Activated T-helper 2 cell treated with anti-CD3 and anti-CD28 coated beads, Interferon-gamma antibody, Interleukin-2, Interleukin-4, amounts not matched to agents 10 μg/mL and 5 μg/mL and 100 μg/mL, durations not matched to agents 14 hours and 24 hours and 36 hours (primary cell): ENCODE measurements around the gene SLC35F3. TPM values are rescaled to one million over a fixed set of nuclear protein-coding genes. Genes with fewer than 3 reads are reported as not detected.

Experiments
- DNase-seq: peaks from one replicate; pipeline ENCODE4 v3.0.0; 2021; ENCODE audit warnings: low spot score
- H3K27ac Mint-ChIP-seq: one replicate; pipeline ENCODE4 v1.8.0; 2021; ENCODE audit warnings: mixed read lengths
- H3K27me3 Mint-ChIP-seq: one replicate; pipeline ENCODE4 v1.8.0; 2021; ENCODE audit warnings: low read depth, mixed read lengths
- H3K36me3 Mint-ChIP-seq: one replicate; pipeline ENCODE4 v1.8.0; 2021; ENCODE audit warnings: low read depth, mixed read lengths
- H3K4me1 Mint-ChIP-seq: one replicate; pipeline ENCODE4 v1.8.0; 2021; ENCODE audit warnings: low read depth, mixed read lengths
- H3K4me3 Mint-ChIP-seq: one replicate; pipeline ENCODE4 v1.8.0; 2021; ENCODE audit warnings: low read depth, mild to moderate bottlenecking, moderate library complexity, mixed read lengths
- H3K9me3 Mint-ChIP-seq: one replicate; pipeline ENCODE4 v1.8.0; 2021; ENCODE audit warnings: mixed read lengths
- intact Hi-C: fragments of 100-400 bp; cut with micrococcal nuclease; formaldehyde crosslinking; loops from one replicate; pipeline ENCODE4 v1.15.1; 2023
- total RNA-seq: library from RNA; stranded (reverse); gene quantifications from 2 replicates; pipeline ENCODE4 v1.2.3, GENCODE V29; 2022

SLC35F3 gene
- total RNA-seq, 1 donor from 2014 or later = 2.5 TPM

DNA sequence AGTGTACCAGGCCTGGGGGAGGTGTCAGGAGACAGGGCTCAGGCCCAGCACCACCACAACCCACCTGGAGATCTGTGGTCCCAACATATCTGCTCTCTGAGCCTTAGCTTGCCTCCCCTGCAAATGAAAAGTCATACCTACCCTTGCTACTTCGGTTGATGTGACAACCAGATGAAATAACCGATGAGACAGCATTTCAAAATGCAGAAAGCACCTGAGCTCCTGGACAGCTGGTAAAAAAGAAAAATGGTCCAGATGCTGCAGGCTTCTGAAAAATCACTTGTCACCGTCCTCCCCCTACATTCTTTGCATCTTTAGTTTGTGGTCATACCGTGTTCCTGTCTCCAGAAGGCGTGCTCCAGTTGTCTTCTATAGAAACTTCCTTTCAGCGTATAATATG lies 416.8 kb downstream of the SLC35F3 start:
- H3K27me3 Mint-ChIP-seq = peaks cover 15% of the 10 kb centered on the region
- DNase-seq = no peak
- H3K36me3 Mint-ChIP-seq = no peaks in the 10 kb centered on the region
- intact Hi-C loops = loop anchor here (5.0 kb wide), 1 partner anchor 156 kb away; the partner anchor contains the start of gene TARBP1
- H3K4me1 Mint-ChIP-seq = peaks cover 29% of the 10 kb centered on the region
- H3K9me3 Mint-ChIP-seq = no peaks in the 10 kb centered on the region
- no peak overlapping the region for H3K27ac Mint-ChIP-seq
- H3K4me3 Mint-ChIP-seq = no peak overlapping the region

DNA sequence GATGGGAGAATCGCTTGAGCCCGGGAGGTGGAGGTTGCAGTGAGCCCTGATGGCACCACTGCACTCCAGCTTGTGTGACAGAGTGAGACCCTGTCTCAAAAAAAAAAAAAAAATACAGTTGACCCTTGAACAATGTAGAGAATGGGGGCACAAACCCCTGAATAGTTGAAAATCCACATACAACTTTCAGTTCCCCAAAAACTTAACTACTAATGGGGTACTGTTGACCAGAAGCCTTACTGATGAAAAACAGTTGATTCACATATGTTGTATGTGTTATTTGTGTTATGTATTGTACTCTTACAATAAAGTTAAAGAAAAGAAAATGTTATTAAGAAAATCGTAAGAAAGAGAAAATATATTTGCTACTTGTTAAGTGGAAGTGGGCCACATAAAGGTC lies 417.6 kb downstream of the SLC35F3 start:
- H3K9me3 Mint-ChIP-seq = no peaks in the 10 kb centered on the region
- H3K27ac Mint-ChIP-seq = no peak overlapping the region
- DNase-seq = no peak
- peaks cover 28% of the 10 kb centered on the region for H3K4me1 Mint-ChIP-seq
- H3K36me3 Mint-ChIP-seq = no peaks in the 10 kb centered on the region
- H3K4me3 Mint-ChIP-seq = no peak overlapping the region
- peaks cover 19% of the 10 kb centered on the region for H3K27me3 Mint-ChIP-seq
- intact Hi-C loops = loop anchor here (2.0 to 5.0 kb wide), 2 partner anchors 87 to 155 kb away; partner anchors contain the start of gene TARBP1

DNA sequence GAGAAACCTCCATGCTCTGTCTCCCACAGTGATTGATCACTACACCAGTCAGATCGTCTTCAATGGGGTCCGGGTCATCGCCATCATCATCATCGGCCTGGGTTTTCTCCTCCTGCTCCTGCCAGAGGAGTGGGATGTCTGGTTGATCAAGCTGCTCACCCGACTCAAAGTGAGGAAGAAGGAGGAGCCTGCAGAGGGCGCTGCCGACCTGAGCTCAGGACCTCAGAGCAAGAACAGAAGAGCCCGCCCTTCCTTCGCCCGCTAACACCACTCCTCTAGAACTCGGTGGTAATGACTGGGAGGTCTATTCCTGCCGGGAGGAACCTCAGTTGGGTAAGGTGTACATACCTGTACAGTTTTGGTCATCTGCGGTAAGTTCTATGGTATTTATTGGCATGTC lies 418.5 kb downstream of the SLC35F3 start:
- no peaks in the 10 kb centered on the region for H3K9me3 Mint-ChIP-seq
- H3K4me1 Mint-ChIP-seq = peaks cover 23% of the 10 kb centered on the region
- intact Hi-C loops = loop anchor here (2.0 to 5.0 kb wide), 2 partner anchors 86 to 154 kb away; partner anchors contain the start of gene TARBP1
- DNase-seq = peak; percentile 55
- H3K27ac Mint-ChIP-seq = no peak overlapping the region
- H3K4me3 Mint-ChIP-seq = peak overlapping the region; percentile 31
- peaks cover 17% of the 10 kb centered on the region for H3K27me3 Mint-ChIP-seq
- H3K36me3 Mint-ChIP-seq = no peaks in the 10 kb centered on the region

DNA sequence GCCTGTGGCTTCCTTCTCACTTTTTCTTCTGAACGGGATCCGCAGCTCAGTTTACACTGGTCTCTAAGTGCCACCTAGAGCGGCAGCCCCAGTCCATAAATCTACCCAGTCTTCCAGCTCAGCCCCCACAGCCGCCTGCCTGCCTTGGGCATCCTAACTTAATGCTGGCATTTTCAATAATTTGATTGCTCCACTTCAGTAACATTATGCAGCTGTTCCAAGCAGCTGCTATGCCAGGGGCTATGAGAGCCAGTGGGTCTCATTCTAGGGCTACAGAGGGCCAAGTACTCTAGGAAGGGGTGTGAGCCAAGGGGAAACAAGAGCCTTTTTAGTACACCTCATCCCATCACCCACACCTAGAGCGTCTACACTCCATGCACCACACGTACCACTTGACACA lies 420.3 kb downstream of the SLC35F3 start:
- Mint-ChIP-seq H3K9me3 (no peaks in the 10 kb centered on the region), H3K27me3 (peaks cover 18% of the 10 kb centered on the region), H3K4me3 (no peak overlapping the region), H3K27ac (no peak overlapping the region), H3K4me1 (peaks cover 23% of the 10 kb centered on the region), H3K36me3 (no peaks in the 10 kb centered on the region)
- DNase-seq = no peak
- intact Hi-C loops = loop anchor here (5.0 kb wide), 1 partner anchor 152 kb away; the partner anchor contains the start of gene TARBP1

DNA sequence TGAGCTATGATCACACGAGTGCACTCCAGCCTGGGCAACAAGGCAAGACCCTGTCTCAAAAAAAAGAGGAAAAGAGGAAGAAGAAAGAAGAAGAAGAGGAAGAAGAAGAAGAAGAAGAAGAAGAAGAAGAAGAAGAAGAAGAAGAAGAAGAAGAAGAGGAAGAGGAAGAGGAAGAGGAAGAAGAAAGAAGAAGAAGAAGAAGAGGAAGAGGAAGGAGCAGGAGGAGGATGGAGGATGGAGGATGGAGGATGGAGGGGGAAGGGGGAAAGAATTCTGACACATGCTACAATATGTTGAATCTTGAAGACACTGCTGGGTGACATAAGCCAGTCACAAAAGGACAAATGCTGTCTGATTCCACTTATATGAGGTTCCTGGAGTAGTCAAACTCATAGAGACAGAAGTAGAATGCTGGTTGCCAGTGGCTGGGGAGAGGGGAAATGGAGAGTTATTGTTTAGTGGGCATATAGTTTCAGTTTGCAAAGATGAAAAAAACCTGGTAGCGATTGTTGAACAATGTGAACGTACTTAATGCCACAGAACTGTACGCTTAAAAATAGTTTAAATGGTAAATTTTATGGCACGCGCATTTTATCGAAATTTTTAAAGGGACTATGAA lies 421.5 kb downstream of the SLC35F3 start:
- DNase-seq = no peak
- peaks cover 23% of the 10 kb centered on the region for H3K4me1 Mint-ChIP-seq
- H3K4me3 Mint-ChIP-seq = peak overlapping the region; percentile 74
- peaks cover 23% of the 10 kb centered on the region for H3K27me3 Mint-ChIP-seq
- no peaks in the 10 kb centered on the region for H3K36me3 Mint-ChIP-seq
- intact Hi-C loops = loop anchor here (1.0 kb wide), 1 partner anchor 47 kb away; the partner anchor contains the start of gene COA6
- H3K9me3 Mint-ChIP-seq = no peaks in the 10 kb centered on the region
- peak overlapping the region; percentile 2 for H3K27ac Mint-ChIP-seq

DNA sequence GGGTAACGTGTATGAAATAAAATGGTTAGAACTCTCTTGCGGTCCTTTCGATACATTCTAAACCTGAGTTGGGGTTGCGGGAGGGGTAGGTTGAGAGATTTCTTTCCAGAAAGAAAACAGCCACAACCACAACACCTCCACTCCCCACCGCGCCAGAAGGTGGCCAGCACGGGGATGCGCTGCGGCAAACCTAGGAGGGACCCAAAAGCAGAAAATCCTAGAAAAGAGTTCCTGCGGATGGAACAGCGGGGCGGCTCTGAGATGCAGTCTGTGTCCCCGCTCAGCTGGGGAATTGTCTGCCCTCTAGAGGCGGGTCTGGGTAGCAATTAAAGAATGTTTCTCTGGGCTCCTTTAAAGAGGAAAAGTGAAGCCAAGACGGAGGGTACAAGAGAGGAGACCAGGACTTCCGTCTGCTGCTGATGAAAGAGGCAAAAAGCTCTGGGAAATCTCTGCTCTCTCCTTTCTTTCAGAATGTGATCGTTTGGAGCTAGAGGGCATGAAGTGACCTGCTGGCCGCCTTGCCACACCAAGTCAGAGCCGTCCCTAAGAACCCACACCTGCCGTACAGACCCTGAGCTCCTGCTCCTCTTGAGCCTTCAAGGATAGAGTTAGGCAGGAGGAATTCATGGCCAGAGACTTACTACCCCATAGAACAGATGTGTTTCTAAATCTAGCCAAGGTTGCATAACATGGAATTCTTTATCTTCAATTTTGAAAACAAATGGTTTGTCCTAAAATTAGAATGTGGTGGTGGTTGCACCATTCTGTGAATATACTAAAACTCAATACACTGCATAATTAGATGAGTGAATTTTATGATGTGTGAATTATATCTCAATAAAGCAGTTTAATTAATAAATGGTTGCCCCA lies 422.3 kb downstream of the SLC35F3 start:
- Mint-ChIP-seq H3K36me3 (no peaks in the 10 kb centered on the region), H3K27me3 (peaks cover 29% of the 10 kb centered on the region), H3K4me1 (peaks cover 23% of the 10 kb centered on the region), H3K9me3 (no peaks in the 10 kb centered on the region), H3K4me3 (peak overlapping the region; percentile 74), H3K27ac (peak overlapping the region; percentile 2)
- peak; percentile 56 for DNase-seq
- intact Hi-C loops = loop anchor here (1.0 kb wide), 1 partner anchor 47 kb away; the partner anchor contains the start of gene COA6

DNA sequence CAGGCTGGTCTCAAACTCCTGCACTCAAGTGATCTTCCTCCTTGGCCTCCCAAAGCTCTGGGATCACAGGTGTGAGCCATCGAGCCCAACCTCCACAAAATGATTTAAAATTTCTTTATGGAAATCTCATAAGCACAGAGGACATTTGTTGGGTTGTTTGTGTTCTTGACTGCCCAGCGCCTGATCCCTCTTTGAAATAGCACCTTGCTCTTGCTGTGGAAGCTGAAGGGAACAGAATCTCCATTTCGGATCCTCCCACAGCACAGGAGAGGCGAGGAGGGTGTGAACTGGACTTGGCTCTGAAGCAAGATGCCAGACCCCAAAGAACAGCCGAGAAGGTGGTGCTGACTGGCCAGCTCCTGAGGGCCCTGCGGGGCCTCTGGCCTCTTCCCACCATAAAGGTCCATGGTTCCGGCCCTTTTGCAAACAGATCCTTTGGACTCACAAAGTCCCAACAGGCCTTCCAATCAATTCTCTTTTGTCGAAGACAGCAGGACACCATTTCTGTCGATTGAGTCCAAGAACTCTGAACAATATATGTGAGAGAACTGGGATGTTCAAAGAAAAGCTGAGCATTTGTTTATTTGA lies 423.2 kb downstream of the SLC35F3 start:
- Mint-ChIP-seq H3K4me3 (no peak overlapping the region), H3K27ac (no peak overlapping the region), H3K9me3 (no peaks in the 10 kb centered on the region), H3K4me1 (peaks cover 18% of the 10 kb centered on the region), H3K27me3 (peaks cover 38% of the 10 kb centered on the region), H3K36me3 (no peaks in the 10 kb centered on the region)
- DNase-seq = no peak
- intact Hi-C loops = no loop called here

DNA sequence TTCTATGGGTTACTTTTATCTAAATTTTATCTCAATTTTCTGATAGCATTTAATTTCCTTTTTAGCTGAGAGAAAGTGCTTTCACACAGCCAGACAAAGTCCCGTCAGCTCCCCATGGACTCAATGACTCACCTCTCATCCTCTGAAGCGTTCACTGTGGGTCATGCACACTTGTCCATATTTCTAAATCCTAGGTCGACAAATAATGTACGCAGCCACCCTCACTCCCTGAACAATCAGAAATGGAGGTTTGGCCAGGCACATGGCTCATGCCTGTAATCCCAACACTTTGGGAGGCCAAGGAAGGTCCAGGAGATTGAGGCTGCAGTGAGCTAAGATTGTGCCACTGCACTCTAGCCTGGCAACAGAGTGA lies 426.4 kb downstream of the SLC35F3 start:
- Mint-ChIP-seq H3K36me3 (no peaks in the 10 kb centered on the region), H3K27ac (no peak overlapping the region), H3K4me1 (peaks cover 8% of the 10 kb centered on the region), H3K4me3 (no peak overlapping the region), H3K27me3 (peaks cover 40% of the 10 kb centered on the region), H3K9me3 (no peaks in the 10 kb centered on the region)
- DNase-seq = no peak
- intact Hi-C loops = no loop called here

DNA sequence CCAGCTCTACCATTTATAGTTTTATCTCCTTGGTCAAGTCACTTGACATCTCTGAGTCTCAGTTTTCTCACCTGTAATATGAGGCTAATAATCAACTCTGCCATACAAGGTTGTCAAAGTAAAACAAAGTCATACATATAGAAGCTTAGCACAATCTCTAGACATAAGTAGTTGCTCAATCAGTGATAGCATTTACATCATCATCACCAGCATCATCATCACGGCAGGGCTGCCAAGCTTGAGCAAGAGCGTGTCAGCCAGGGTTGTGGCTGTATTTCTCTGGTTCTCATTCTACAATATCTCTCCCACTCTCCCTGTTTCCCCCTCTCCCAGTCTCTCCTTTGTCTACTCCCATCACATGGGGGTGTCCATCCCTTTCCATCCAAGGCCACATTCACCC lies 427.0 kb downstream of the SLC35F3 start:
- H3K36me3 Mint-ChIP-seq = no peaks in the 10 kb centered on the region
- peaks cover 40% of the 10 kb centered on the region for H3K27me3 Mint-ChIP-seq
- no peak for DNase-seq
- H3K4me1 Mint-ChIP-seq = peaks cover 3% of the 10 kb centered on the region
- no peak overlapping the region for H3K4me3 Mint-ChIP-seq
- no peak overlapping the region for H3K27ac Mint-ChIP-seq
- peaks cover 3% of the 10 kb centered on the region for H3K9me3 Mint-ChIP-seq
- intact Hi-C loops = no loop called here

DNA sequence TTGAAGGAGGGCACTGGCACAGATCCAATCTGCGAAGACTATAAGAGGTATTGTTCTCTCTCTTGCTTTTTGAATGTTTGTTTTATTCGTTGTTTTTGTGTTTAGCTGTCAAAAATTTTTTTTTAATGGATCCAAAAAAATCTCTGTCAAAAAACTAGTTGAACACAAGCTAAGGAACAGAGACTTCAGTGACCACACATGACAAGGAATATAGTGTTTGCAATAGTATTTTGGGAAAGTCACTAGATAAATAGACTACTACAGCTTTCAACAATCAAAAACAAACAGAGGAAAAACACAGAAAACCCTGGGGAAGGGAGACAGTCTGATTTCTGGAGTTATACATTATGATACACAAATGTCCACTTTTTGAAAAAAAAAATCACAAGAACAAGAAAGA lies 431.9 kb downstream of the SLC35F3 start:
- intact Hi-C loops = no loop called here
- no peaks in the 10 kb centered on the region for H3K4me1 Mint-ChIP-seq
- no peak for DNase-seq
- H3K27me3 Mint-ChIP-seq = peaks cover 56% of the 10 kb centered on the region
- no peaks in the 10 kb centered on the region for H3K36me3 Mint-ChIP-seq
- H3K27ac Mint-ChIP-seq = no peak overlapping the region
- H3K4me3 Mint-ChIP-seq = no peak overlapping the region
- peaks cover 16% of the 10 kb centered on the region for H3K9me3 Mint-ChIP-seq

DNA sequence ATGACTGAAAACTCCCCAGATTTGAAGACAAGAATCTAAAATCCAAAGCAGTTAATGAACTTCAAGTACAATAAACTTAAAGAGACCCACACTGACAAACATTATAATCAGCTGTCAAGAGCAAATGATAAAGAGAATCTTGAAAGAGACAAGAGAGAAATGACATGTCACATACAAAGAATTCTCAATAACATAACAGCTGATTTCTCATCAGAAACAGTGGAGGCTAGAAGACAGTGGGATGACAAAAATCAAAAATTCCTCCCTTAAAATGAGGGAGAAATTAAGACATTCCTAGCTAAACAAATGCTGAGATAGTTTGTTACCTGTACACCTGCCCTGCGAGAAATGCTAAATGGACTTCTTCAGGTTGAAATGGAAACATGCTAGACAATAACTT lies 432.8 kb downstream of the SLC35F3 start:
- Mint-ChIP-seq H3K9me3 (peaks cover 16% of the 10 kb centered on the region), H3K36me3 (no peaks in the 10 kb centered on the region), H3K4me3 (no peak overlapping the region), H3K27me3 (peaks cover 47% of the 10 kb centered on the region), H3K27ac (no peak overlapping the region), H3K4me1 (no peaks in the 10 kb centered on the region)
- intact Hi-C loops = no loop called here
- DNase-seq = no peak

DNA sequence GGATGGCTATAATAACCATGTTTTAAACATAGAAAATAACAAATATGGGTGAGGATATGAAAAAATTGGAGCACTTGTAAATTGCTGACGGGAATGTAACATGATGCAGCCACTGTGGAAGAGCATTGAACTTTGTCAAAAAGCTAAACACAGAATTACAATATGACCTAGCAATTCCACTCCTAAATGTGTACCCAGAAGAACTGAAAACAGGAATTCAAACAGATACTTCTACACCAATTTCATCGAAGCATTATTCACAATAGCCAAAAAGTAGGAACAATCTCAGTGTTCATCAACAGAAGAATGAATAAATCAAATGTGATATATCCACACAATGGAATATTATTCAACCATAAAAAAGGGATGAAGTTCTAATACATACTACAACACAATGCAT lies 436.1 kb downstream of the SLC35F3 start:
- Mint-ChIP-seq H3K27ac (no peak overlapping the region), H3K36me3 (no peaks in the 10 kb centered on the region), H3K4me1 (no peaks in the 10 kb centered on the region), H3K9me3 (peaks cover 16% of the 10 kb centered on the region), H3K27me3 (peaks cover 38% of the 10 kb centered on the region), H3K4me3 (no peak overlapping the region)
- intact Hi-C loops = no loop called here
- DNase-seq = no peak

DNA sequence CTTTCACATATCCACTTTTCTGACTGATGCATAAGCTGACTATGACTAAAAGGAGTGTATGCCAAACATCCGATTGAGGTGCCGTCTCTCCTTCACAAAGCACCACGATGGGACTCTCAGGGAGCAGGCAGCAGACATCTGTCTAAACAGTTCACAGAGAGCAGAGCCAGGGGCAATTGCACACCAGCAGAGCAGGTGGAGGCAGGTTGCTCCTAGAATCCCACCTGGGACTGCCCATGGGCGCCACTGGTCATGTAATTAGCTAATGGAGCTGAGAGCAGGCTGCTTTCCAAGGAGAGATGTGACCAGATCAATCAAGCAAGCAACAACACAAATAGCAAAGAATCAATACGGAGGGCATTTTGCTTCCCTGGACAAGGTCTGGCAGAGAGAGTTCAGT lies 438.3 kb downstream of the SLC35F3 start:
- no peak overlapping the region for H3K4me3 Mint-ChIP-seq
- intact Hi-C loops = no loop called here
- no peak overlapping the region for H3K27ac Mint-ChIP-seq
- peaks cover 27% of the 10 kb centered on the region for H3K27me3 Mint-ChIP-seq
- H3K9me3 Mint-ChIP-seq = peaks cover 4% of the 10 kb centered on the region
- DNase-seq = no peak
- H3K4me1 Mint-ChIP-seq = no peaks in the 10 kb centered on the region
- no peaks in the 10 kb centered on the region for H3K36me3 Mint-ChIP-seq
